H54 (cell line): ENCODE data around the gene PGAP3.

ENCODE experiments used
- DNase-seq: peaks from one replicate; pipeline ENCODE4 v3.0.0; 2011; ENCODE audit warnings: low spot score, mixed read lengths; ENCODE audit not compliant: insufficient read length
- FAIRE-seq: peaks from 3 replicates; lab custom pipeline; 2011; peaks lifted over from hg19 to GRCh38; lab: Jason Lieb, UNC
- POLR2A ChIP-seq: IDR thresholded peaks from 2 replicates; pipeline ENCODE4 v1.6.1; 2011; ENCODE audit warnings: low read depth, mild to moderate bottlenecking, low read length

The PGAP3 gene

DNA sequence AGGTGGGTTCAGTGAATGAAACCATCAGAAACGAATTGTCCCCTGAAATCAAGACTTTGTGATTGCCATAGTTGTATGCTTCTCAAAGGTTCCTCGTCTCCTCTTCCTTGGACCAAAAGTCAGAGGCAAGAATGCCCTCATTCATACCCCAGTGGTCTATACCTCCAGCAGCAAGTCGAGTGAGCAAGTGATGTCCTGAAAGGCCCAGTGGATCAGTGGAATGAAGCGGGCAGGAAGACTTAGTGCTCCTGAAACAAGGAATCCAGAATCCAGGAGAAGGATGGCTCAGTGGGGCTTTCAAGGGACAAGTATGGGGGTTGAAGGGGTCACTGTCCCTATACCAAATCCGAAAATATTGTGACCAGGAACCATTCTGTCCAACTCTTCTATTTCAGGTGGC, 6.7 kb upstream of the PGAP3 start:
- no peak for FAIRE-seq
- no peak for TF ChIP-seq POLR2A
- DNase-seq: no peak

DNA sequence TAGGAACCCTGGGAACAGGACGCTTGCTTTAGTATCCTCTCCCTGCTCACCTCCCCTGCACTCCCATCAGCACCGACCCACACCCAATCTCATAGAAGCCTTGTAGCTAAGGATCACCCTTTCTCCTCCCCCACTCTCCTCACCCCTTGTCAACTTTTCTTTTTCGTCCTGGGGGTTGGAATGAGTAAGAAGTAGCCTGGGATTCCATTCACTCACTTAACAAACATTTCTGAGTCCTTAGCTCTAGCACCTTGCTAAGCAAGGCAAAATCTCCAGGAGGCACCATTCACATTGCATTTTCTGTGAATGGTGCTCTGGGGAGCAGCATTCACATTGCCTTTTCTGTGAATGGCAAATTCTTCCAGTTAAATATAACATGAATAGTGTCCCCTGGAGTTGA, 1.1 kb upstream of the PGAP3 start:
- TF ChIP-seq POLR2A: no peak
- FAIRE-seq (no peak), DNase-seq (no peak)

DNA sequence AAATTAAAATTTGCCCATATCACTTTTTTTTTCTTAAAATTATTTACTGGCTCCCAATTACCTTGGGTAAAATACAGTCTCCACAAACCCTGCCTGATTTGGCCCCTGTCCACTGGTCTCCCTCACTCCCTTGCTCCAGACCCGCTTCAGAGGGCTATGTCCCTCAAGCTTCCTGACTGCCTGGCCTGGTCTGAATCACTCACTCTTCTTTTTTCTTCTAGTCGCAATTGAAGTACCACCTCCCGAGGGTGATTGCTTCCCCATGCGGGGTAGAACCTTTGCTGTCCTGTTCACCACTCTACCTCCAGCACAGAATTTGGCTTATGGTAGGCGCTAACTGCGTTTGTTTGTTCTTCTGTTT, 598 bp upstream of the PGAP3 start:
- DNase-seq: no peak
- TF ChIP-seq POLR2A: no peak
- no peak for FAIRE-seq

DNA sequence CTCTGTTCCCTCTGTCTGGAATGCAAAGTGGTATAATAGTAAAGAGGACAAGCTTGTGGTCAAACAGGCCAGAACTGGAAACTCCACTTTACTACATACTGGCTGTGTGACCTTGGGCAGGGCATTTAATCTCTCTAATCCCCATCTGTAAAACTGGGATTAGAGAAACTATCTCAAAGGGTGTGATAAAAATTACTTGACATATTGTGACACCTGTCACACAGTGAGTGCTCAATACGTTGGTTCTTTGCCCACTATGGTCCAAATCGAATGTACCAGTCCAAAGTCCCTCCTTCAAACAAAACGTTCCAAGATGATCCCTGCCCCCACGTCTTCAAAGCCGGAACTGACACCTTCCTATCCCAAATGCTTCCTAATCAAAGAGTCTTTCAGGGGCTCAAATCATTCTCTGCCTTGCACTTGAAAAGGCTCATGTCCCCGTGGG, 734 bp downstream of the PGAP3 start:
- no peak for TF ChIP-seq POLR2A
- no peak for FAIRE-seq
- DNase-seq: no peak

DNA sequence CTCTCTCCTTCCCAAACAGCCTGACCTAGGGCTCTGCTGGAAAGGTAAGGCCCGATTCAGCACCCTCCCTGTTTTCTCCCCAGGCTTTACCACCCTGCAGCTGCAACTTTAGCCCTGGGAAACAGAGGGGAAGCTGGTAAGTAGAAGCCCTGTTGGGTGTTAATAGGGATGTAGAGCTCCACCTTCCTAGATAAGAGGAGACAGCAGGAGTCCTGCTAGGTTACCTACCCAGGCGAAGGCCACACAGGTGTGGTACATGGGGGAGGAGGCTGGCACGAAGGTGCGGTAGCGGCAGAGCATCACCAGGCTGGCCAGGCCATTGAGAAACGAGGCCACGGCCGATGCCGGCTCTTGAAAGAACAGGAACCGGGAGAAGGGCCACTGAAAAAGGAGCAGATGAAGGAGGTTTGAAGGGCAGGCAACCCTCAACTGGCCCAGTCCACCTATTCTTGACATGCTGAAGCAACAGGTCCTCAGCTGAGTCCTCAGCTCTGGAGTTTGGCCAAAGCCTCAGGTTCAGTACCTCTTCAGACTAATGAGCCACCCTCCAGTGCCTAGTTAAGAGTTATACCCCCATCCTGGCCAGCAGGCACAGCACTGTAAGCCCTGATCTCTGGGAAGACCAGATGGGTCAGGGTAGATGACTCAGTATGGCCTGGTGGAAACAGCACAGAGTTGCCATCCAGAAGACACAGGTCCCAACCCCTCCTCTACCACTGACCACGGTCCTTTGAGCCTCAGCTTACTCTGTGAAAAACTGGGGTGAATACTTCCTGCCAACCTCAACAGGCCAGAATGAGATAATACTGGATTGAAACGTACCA, 3.3 kb downstream of the PGAP3 start:
- DNase-seq (no peak), FAIRE-seq (no peak)
- TF ChIP-seq POLR2A: no peak

DNA sequence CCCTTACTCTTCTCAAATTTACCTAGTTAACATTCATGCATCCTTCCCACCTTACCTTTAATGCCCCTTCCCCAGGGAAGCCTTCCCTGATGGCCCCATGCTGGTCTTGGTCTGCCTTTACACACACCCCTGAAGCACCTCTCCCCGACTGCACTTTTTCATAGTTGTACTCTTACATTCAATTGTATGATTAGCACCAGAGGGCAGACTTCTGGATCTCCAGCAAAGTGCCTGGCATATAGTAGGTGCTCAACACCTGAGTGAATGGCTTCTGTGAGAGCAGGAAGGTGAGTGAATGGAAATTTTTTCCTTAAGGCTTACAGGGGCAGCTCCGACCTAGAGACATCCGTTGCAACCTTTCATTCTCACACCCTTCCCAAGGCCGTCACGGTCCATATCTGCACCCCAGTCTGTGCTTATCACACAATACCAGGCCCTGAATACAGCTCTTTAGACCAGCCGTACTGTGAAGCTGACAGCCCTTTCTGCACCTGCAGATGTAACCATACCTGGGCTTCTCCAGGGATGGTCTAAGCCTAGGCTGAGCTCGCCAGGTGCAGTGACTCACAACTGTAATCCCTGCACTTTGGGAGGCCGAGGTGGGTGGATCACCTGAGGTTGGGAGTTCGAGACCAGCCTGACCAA, 4.4 kb downstream of the PGAP3 start:
- no peak for FAIRE-seq
- no peak for DNase-seq
- no peak for TF ChIP-seq POLR2A

DNA sequence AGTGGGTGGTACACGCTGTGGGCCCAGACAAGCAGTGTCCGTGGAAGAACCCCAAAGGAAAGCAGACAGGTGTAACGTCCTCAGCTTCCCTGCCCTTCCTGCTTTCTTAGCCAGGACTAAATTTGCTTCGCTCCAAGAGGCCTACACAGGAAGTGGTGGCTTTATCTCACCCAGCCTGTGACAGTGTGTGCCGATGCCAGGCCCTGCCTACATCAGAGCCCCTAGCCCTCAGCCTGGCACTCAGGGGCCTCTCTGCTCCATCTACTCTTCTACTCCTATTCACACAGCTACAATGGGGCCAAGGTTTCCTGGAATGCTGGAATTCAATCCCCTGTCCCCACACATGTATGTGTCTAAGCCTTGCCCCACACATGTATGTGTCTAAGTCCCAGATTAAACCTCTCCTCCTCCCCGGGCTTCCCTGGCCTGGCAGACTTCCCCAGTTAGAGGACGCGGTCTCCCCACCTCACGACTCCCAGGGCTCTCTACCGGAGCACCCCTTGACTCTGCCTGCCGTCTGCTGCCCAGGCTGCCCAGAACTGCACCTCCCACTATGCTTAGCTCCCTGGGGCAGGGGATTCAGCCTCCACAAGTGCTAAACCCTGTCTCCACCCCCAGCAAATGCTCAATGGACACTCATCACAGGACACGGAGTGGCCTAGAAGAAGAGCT, 8.2 kb downstream of the PGAP3 start:
- no peak for DNase-seq
- FAIRE-seq: no peak
- TF ChIP-seq POLR2A: no peak

DNA sequence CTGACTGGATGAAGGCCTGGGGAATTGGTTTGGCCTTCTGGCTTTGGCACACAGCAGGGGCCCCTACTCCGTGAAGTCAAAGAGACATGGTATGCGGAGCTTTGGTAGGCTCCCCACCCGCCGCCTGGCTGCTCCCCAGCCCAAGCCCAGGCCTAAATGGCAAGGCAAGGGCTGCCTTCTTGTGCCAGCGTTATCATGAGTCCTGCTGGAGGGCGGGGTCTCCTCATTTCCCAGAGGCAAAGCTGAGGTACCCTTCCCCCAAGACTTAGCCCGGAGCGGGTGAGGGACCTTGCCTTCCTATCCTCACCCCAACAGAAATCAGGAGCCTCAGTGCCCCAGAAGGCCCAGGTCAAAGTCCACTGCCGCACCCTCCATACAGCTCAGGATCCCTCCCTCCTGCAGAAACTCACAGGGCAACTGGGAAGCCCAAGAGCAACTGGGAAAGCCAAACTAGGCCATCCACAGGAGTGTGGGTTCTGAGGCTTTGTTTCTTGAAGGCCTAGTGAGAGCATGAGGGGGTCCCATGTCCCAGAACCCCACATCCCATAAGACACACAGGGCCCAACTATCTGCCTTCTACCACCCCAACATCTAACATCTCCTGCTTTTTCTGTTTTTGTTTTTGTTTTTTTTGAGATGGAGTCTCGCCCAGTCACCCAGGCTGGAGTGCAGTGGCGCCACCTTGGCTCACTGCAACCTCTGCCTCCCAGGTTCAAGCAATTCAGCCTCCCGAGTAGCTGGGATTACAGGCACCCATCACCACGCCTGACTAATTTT, 9.3 kb downstream of the PGAP3 start:
- no peak for DNase-seq

DNA sequence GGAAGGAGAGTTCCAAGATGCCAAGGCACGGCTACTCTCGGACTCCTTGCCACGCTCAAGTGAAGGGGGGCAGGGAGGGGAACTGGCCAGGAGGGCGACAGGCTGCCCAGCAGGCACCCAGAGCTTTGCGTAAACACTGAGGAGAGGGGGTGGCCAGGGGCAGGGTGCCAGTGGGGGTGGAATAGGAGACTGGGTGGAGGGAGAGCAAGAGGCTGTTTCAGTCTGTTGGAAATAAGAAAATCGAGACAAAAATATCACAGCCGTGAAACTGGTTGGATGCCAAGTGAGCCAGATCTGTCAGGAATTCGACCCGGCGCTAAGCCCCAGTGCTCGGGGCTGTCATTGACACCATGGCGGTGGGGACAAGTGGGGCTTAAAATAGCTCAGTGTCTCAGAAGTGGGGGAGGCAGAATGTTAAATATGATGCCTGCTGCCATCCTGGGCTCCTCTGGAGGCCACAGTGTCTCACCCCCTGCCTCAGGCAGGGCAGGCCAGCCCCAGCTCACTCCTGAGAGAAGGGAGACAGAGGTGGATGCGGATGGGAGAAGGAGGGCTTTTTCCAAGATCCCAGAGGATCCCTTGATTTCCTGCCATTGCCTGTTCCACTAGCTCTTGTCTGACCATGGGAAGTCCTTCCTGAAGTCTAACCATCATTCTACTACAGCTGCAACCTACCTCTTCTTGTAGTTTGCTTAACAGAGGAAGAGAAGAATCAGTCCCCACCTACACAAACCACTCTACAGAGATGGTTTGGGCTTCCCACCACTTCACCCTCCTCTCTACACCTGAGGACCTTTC, 10.1 kb downstream of the PGAP3 start:
- DNase-seq (no peak), FAIRE-seq (no peak)
- TF ChIP-seq POLR2A: no peak

More for the DNA sequence above, 9.3 kb downstream of the PGAP3 start:
- FAIRE-seq: no peak
- no peak for TF ChIP-seq POLR2A

DNA sequence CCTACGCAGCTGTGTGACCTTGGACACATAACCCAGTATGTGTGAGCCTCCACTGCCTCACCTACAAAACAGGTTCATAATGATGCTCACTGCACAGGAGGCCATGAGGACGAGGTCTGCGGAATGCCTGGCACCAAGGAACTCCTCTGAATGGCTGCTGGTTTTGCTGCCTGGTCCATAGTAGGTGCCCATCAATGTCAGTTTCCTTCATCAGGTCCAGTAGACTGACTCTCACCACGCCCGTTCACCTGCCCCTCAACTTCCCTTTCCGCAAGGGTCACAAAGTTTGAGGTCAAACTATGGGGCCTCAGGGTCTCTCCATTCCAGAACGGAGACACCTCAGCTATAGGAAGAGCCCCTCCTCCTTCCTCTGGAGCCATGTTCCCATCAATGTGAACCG, 10.8 kb downstream of the PGAP3 start:
- TF ChIP-seq POLR2A: no peak
- DNase-seq (no peak), FAIRE-seq (no peak)

DNA sequence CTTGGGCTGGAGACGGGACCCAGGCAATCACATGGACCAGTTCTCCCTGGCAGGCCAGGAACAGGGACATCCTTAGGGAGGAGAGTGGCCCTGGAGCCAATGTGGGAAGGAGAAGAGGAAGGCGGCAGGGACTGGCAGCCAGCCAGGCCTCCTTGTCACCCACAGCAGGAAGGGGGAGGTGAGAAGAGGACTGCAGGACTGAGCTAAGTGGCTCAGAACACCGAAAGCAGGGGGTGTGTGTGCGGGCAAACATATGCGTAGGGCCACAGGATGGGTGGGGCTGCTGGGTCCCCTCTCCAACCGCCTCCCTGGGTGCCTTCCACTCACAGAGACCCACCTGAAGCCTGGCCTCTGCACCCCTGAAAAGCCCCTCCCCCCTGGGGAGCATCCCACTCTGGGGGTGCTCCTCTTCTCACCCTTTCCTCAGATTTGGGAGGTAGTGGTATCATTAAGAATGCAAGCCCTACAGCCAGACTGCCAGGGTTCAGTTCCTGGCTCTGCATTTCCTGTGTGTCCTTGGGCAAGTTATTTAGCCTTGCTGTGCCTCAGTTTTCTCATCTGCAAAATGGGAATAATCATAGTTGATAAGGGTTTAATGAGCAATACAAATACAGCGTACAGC, 11.5 kb downstream of the PGAP3 start:
- FAIRE-seq (no peak), DNase-seq (no peak)
- TF ChIP-seq POLR2A: no peak

DNA sequence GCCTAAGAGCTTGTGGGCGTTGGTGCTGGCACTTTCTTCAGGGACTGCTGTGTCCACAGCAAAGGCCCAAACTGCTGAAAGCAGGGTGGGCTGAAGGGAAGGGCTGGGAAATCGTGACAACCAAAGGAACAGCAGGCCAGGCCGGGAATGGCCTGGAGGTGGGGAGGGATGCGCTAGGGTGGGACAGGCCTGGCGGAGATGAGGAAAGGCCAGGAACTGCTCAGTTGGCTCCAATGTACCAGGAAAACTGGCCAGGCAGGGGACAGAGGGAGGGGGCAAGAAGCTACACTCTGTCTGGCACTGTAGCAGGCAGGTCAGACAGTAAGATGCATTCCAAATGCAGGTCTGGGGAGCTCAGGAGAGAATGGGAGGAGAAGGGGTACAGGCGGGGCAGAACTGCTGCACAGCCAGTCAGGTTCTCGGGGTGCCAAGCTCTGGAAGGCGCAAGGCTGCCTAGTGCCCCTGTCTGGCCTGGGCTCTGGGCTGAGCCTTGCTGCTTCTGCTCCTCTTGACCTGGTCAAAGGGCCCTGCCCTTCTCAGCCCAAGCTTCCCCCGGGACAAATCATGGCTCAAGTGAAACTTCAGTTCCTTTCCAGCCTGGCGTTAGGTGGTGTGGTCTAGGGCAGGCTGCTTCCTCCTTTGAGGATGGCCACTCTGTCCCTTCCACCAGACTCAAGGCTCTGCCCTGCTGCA, 12.3 kb downstream of the PGAP3 start:
- FAIRE-seq: no peak

More for the DNA sequence above, 12.3 kb downstream of the PGAP3 start:
- TF ChIP-seq POLR2A: no peak
- no peak for DNase-seq
